Measurements from ENCODE around the gene RMND1.
"Not testable (repeated sequence)": the region's sequence is repeated elsewhere in the genome, so short reads cannot be mapped to it uniquely, and the experiment has no call there.

Gene RMND1

DNA sequence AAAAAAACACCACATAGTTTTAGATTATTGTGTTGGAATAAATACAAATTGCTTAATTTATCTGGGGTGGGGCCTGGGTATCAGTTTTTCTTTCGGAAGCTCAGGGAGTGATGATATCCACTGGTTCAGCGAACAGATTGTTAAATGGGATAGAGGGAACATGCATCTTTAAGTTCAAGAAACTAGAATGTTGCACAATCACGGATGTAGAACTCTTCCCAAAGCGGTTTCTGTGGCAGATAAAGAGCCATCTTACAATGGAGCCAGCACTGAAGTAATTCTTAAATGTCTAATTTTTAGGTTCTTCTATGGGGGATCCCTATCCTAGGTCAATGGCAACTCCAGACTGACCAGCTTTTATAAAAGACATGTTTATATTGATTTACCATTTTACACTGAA is 9.7 kb upstream of the RMND1 start:
- H3K27me3 ChIP-seq (ENCODE audit: insufficient read depth, low read length) = no peaks in the 10 kb centered on the region
- H3K79me2 ChIP-seq (ENCODE audit: insufficient read depth, low read length) = peaks cover 12% of the 10 kb centered on the region
- H3K9ac ChIP-seq (ENCODE audit: low read length) = no peak overlapping the region
- H3F3A ChIP-seq (ENCODE audit: insufficient read depth, low read length) = no peaks in the 10 kb centered on the region
- no peaks in the 10 kb centered on the region for H4K20me1 ChIP-seq (ENCODE audit: insufficient read depth, low read length)
- peaks cover 72% of the 10 kb centered on the region for H3K36me3 ChIP-seq (ENCODE audit: insufficient read depth, low read length)
- H3K9me2 ChIP-seq (ENCODE audit: low read depth, low read length) = no peaks in the 10 kb centered on the region
- H3K4me3 ChIP-seq (ENCODE audit: low read depth, low read length, poor library complexity, severe bottlenecking) = no peak overlapping the region
- TF ChIP-seq, protein P1, sequence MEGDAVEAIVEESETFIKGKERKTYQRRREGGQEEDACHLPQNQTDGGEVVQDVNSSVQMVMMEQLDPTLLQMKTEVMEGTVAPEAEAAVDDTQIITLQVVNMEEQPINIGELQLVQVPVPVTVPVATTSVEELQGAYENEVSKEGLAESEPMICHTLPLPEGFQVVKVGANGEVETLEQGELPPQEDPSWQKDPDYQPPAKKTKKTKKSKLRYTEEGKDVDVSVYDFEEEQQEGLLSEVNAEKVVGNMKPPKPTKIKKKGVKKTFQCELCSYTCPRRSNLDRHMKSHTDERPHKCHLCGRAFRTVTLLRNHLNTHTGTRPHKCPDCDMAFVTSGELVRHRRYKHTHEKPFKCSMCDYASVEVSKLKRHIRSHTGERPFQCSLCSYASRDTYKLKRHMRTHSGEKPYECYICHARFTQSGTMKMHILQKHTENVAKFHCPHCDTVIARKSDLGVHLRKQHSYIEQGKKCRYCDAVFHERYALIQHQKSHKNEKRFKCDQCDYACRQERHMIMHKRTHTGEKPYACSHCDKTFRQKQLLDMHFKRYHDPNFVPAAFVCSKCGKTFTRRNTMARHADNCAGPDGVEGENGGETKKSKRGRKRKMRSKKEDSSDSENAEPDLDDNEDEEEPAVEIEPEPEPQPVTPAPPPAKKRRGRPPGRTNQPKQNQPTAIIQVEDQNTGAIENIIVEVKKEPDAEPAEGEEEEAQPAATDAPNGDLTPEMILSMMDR (IDR thresholded peaks at IDR 0.05; ENCODE audit: low read length) = no peak
- no peak for TF ChIP-seq EZH2 (IDR thresholded peaks at IDR 0.05; ENCODE audit: borderline replicate concordance, low read length)
- H2AFZ ChIP-seq (ENCODE audit: low read length) = no peak overlapping the region
- no peak overlapping the region for H3K27ac ChIP-seq (ENCODE audit: low read depth, low read length, poor library complexity, severe bottlenecking)
- H3K4me1 ChIP-seq (ENCODE audit: insufficient read depth, low read length, severe bottlenecking) = peaks cover 9% of the 10 kb centered on the region
- H3K9me3 ChIP-seq (ENCODE audit: low read length) = no peaks in the 10 kb centered on the region
- H3K4me2 ChIP-seq (ENCODE audit: low read length) = no peak overlapping the region

DNA sequence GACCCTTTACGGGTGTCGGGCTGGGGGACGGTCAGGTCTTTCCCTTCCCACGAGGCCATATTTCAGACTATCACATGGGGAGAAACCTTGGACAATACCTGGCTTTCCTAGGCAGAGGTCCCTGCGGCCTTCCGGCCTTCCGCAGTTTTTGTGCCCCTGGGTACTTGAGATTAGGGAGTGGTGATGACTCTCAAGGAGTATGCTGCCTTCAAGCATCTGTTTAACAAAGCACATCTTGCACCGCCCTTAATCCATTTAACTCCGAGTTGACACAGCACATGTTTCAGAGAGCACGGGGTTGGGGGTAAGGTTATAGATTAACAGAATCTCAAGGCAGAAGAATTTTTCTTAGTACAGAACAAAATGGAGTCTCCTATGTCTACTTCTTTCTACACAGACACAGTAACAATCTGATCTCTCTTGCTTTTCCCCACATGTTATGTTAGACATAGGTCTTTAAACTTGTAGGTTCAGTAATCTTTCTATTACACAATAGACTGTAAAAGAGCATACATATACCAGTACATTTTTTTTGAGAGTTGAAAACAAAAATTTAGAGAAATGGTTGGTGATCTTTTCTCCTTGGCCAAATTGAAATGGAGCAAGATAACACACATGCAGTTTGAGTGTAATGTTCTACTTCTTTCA is 3.9 kb upstream of the RMND1 start:
- not testable (repeated sequence) for H2AFZ ChIP-seq (ENCODE audit: low read length); H3K9me3 ChIP-seq (ENCODE audit: low read length); H3K9me2 ChIP-seq (ENCODE audit: low read depth, low read length); H3K27me3 ChIP-seq (ENCODE audit: insufficient read depth, low read length); H4K20me1 ChIP-seq (ENCODE audit: insufficient read depth, low read length); H3F3A ChIP-seq (ENCODE audit: insufficient read depth, low read length)
- peaks cover 46% of the 10 kb centered on the region for H3K4me1 ChIP-seq (ENCODE audit: insufficient read depth, low read length, severe bottlenecking)
- H3K79me2 ChIP-seq (ENCODE audit: insufficient read depth, low read length) = peaks cover 31% of the 10 kb centered on the region
- peaks cover 30% of the 10 kb centered on the region for H3K36me3 ChIP-seq (ENCODE audit: insufficient read depth, low read length)
- H3K4me2 ChIP-seq (ENCODE audit: low read length) = peak overlapping the region; percentile 33
- peak overlapping the region; percentile 77 for H3K27ac ChIP-seq (ENCODE audit: low read depth, low read length, poor library complexity, severe bottlenecking)
- peak overlapping the region; percentile 32; the same call in 1 of the 2 replicates for H3K9ac ChIP-seq (ENCODE audit: low read length)
- H3K4me3 ChIP-seq (ENCODE audit: low read depth, low read length, poor library complexity, severe bottlenecking) = peak overlapping the region; percentile 13

- H3K79me2 ChIP-seq (ENCODE audit: insufficient read depth, low read length) = peaks cover 28% of the 10 kb centered on the region
- H3K9me2 ChIP-seq (ENCODE audit: low read depth, low read length) = no peaks in the 10 kb centered on the region
- H3K27me3 ChIP-seq (ENCODE audit: insufficient read depth, low read length) = no peaks in the 10 kb centered on the region
- peaks cover 3% of the 10 kb centered on the region; the same call in 1 of the 2 replicates for H3K36me3 ChIP-seq (ENCODE audit: insufficient read depth, low read length)
- no peak for TF ChIP-seq EZH2 (IDR thresholded peaks at IDR 0.05; ENCODE audit: borderline replicate concordance, low read length)
- TF ChIP-seq, protein P1 (IDR thresholded peaks at IDR 0.05; ENCODE audit: low read length) = no peak
- no peaks in the 10 kb centered on the region for H4K20me1 ChIP-seq (ENCODE audit: insufficient read depth, low read length)
- H3F3A ChIP-seq (ENCODE audit: insufficient read depth, low read length) = no peaks in the 10 kb centered on the region
- H3K27ac ChIP-seq (ENCODE audit: low read depth, low read length, poor library complexity, severe bottlenecking) = peak overlapping the region; percentile 55
- H3K4me1 ChIP-seq (ENCODE audit: insufficient read depth, low read length, severe bottlenecking) = peaks cover 46% of the 10 kb centered on the region
- H3K9ac ChIP-seq (ENCODE audit: low read length) = peak overlapping the region; percentile 75
- H3K9me3 ChIP-seq (ENCODE audit: low read length) = no peaks in the 10 kb centered on the region
- peak overlapping the region; percentile 81 for H3K4me2 ChIP-seq (ENCODE audit: low read length)
- peak overlapping the region; percentile 79 for H3K4me3 ChIP-seq (ENCODE audit: low read depth, low read length, poor library complexity, severe bottlenecking)
- H2AFZ ChIP-seq (ENCODE audit: low read length) = 0 out of 2 replicates have a peak overlapping the region, but pooled peaks have one; percentile 1
These were observed 963 bp upstream of the RMND1 start for GRCh38 chr6:151452750-151453427.

Data from OCI-LY1 (cell line).